Suprapubic skin (tissue), 4 donors: ENCODE results near the gene PAEP.

Source experiments
- CTCF ChIP-seq, 2 donors: fragments of 200-600 bp in 1 of 2; fragments of 450-650 bp in 1 of 2; sonication (generic) in 1 of 2; IDR thresholded peaks; one replicate each; pipeline ENCODE4 v1.5.1; 2016 to 2019; ENCODE audit warnings: antibody characterized with exemption in 2 of 2, mild to moderate bottlenecking in 1 of 2, moderate library complexity in 1 of 2
- EP300 ChIP-seq: sonication (generic); formaldehyde crosslinking; IDR thresholded peaks from one replicate; pipeline ENCODE4 v1.6.1; 2017; ENCODE audit warnings: antibody characterized with exemption
- POLR2A ChIP-seq, 2 donors: fragments of 450-650 bp; IDR thresholded peaks; one replicate each; pipeline ENCODE4 v1.6.1; 2017; ENCODE audit warnings: antibody characterized with exemption in 2 of 2, mild to moderate bottlenecking in 2 of 2, moderate library complexity in 2 of 2
- POLR2AphosphoS5 ChIP-seq, 3 donors: sonication (generic); formaldehyde crosslinking; IDR thresholded peaks; one replicate each; pipeline ENCODE4 v1.6.1; 2017; ENCODE audit warnings: antibody characterized with exemption in 3 of 3

GRCh38 chr9:135613946-135614805 lies 52.6 kb downstream of the PAEP start:
- TF ChIP-seq CTCF (IDR thresholded peaks at IDR 0.05) (no peak), POLR2AphosphoS5 (IDR thresholded peaks at IDR 0.05) (no peak), POLR2A (IDR thresholded peaks at IDR 0.05) (no peak), EP300 (no peak)
